Common myeloid progenitor, CD34-positive (primary cell): ENCODE data around the gene ARHGEF28.
A peak's percentile ranks its signal among the peaks of the same experiment; 100 is the strongest.

Source experiments
- CTCF ChIA-PET: fragments of 350-600 bp; sonication (Branson Sonifier 250); formaldehyde crosslinking; loops from one replicate; lab custom pipeline; 2021; ENCODE audit warnings: antibody characterized with exemption; lab: Charles Lee
- POLR2A ChIA-PET: fragments of 350-600 bp; sonication (Branson Sonifier 250); formaldehyde crosslinking; loops from one replicate; lab custom pipeline; 2021; ENCODE audit warnings: antibody characterized with exemption; lab: Charles Lee
- DNase-seq, 3 donors: peaks; one replicate each; pipeline versions ENCODE4 v3.0.0 to v3.0.0-alpha.2; 2013
- H3K27ac ChIP-seq, 2 experiments: 1 replicate in 1 of 2; 2 replicates in 1 of 2; pipeline ENCODE4 v1.7.0; 2013; ENCODE audit warnings: inconsistent platforms in 2 of 2, low read length in 2 of 2, mild to moderate bottlenecking in 2 of 2, low read depth in 1 of 2, moderate library complexity in 1 of 2; ENCODE audit not compliant: severe bottlenecking in 2 of 2, insufficient read depth in 1 of 2, poor library complexity in 1 of 2
- H3K27me3 ChIP-seq, 5 experiments: replicated peaks in 2 of 5; 1 replicate in 3 of 5; 2 replicates in 2 of 5; pipeline versions ENCODE4 v1.6.1 to v1.7.0; 2013; ENCODE audit warnings: low read length in 4 of 5, mild to moderate bottlenecking in 2 of 5, moderate library complexity in 2 of 5, inconsistent platforms in 1 of 5; ENCODE audit not compliant: insufficient read depth in 5 of 5, control insufficient read depth in 4 of 5
- H3K36me3 ChIP-seq, 4 experiments: 1 replicate in 2 of 4; 2 replicates in 2 of 4; pipeline versions ENCODE4 v1.6.1 to v1.7.0; 2013; ENCODE audit warnings: low read length in 3 of 4, control low read depth in 1 of 4, mild to moderate bottlenecking in 1 of 4; ENCODE audit not compliant: control insufficient read depth in 4 of 4, insufficient read depth in 4 of 4
- H3K4me1 ChIP-seq, 4 experiments: 1 replicate in 3 of 4; 2 replicates in 1 of 4; pipeline versions ENCODE4 v1.6.1 to v1.7.1; 2013; ENCODE audit warnings: low read length in 3 of 4, mild to moderate bottlenecking in 3 of 4, control low read depth in 1 of 4, inconsistent platforms in 1 of 4, moderate library complexity in 1 of 4; ENCODE audit not compliant: control insufficient read depth in 4 of 4, insufficient read depth in 4 of 4; ENCODE audit errors: control extremely low read depth in 1 of 4
- H3K4me3 ChIP-seq, 7 experiments: 1 replicate in 4 of 7; 2 replicates in 3 of 7; pipeline versions ENCODE4 v1.5.1 to v1.7.0; 2013; ENCODE audit warnings: mild to moderate bottlenecking in 7 of 7, low read length in 6 of 7, moderate library complexity in 6 of 7, inconsistent platforms in 2 of 7, low read depth in 2 of 7, control low read depth in 1 of 7; ENCODE audit not compliant: insufficient read depth in 4 of 7, control insufficient read depth in 1 of 7; ENCODE audit errors: extremely low read depth in 1 of 7
- H3K9me3 ChIP-seq, 5 experiments: 1 replicate in 4 of 5; 2 replicates in 1 of 5; pipeline versions ENCODE4 v1.6.1 to v1.7.1; 2013; ENCODE audit warnings: low read length in 4 of 5, mild to moderate bottlenecking in 2 of 5, inconsistent platforms in 1 of 5, low read depth in 1 of 5, moderate library complexity in 1 of 5; ENCODE audit not compliant: control insufficient read depth in 4 of 5, insufficient read depth in 2 of 5; ENCODE audit errors: control extremely low read depth in 1 of 5
- WGBS: methylation state at CpG from one replicate; pipeline ENCODE4 v1.1.5; 2013; ENCODE audit not compliant: insufficient coverage; 5-methylcytosine and 5-hydroxymethylcytosine counted together

Gene ARHGEF28

DNA sequence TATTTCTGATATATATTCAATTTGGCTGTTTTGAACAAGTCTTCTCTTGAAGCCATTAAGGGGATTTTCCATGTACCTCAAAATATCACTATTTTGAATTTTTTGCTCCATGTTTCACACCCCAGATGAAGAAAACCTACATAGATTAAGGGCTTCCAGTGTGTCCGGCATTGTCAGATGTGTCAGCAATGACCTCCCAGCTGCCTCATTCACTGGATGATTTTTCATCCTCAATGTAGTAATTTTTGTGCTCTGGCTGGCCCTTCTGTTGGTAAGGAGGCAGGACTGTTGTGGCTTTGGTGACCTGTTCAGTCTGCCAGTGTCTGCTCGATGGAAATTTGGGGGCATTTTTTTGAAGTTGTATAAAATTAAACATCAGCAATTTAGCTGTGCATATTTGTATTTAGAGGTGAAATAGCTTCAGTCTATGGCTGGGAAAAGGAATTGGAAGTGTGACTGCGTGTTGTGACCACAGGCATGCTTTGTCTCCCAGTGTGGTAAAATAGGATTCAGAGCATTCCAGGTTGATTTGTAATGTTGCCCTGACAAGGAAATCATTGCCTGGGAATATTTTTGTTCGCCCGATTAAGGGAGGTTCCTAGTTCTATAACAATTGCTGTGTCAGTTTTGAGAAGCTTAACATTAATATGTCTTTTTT lies 312.4 kb downstream of the ARHGEF28 start:
- no peak for DNase-seq
- H3K36me3 ChIP-seq: no peaks in the 10 kb centered on the region
- POLR2A ChIA-PET: no interaction called here
- H3K4me1 ChIP-seq: no peaks in the 10 kb centered on the region
- no peak overlapping the region for H3K4me3 ChIP-seq
- CTCF ChIA-PET: interaction anchor here (0.8 kb wide), 1 partner anchor 54 kb away, joined by 4 read pairs; no protein-coding TSS in a partner anchor
- no peaks in the 10 kb centered on the region for H3K27me3 ChIP-seq
- H3K27ac ChIP-seq: no peak overlapping the region
- WGBS: 100% methylated on average over 2 of the region's 5 CpGs
- H3K9me3 ChIP-seq: peaks cover 0 to 2% (median 0%) of the 10 kb centered on the region in 5 experiments

DNA sequence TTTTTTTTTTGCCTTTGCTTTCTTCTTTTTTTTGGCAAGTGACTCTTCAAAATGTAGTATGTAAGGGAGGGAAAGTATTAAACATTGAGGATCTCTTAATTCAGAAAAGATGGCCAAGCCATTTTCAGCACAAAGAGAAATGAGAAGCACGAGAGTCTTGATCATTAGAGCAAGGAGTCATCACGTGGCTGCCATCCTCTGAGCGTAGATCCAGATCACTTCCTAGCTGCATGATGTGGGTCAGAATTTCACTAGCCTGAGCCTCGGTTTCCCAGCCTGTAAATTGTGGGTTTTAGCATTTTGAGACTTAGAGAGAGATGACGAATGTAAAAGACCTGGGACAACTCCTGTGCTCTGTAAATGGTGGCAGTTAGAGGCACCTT lies 312.9 kb downstream of the ARHGEF28 start:
- POLR2A ChIA-PET: no interaction called here
- no peak for DNase-seq
- CTCF ChIA-PET: interaction anchor here (0.8 kb wide), 1 partner anchor 55 kb away, joined by 4 read pairs; no protein-coding TSS in a partner anchor
- H3K27ac ChIP-seq: no peak overlapping the region
- WGBS: 96% methylated on average over 5 of the region's 5 CpGs
- H3K36me3 ChIP-seq: no peaks in the 10 kb centered on the region
- no peaks in the 10 kb centered on the region for H3K27me3 ChIP-seq
- H3K4me1 ChIP-seq: no peaks in the 10 kb centered on the region
- no peak overlapping the region for H3K4me3 ChIP-seq
- peaks cover 0 to 2% (median 0%) of the 10 kb centered on the region in 5 experiments for H3K9me3 ChIP-seq

GRCh38 chr5:73939557-73939956 lies 313.6 kb downstream of the ARHGEF28 start:
- H3K27ac ChIP-seq: no peak overlapping the region
- CTCF ChIA-PET: no interaction called here
- no peaks in the 10 kb centered on the region for H3K36me3 ChIP-seq
- H3K4me3 ChIP-seq: no peak overlapping the region
- H3K4me1 ChIP-seq: no peaks in the 10 kb centered on the region
- H3K9me3 ChIP-seq: peaks cover 0 to 5% (median 2%) of the 10 kb centered on the region in 5 experiments
- POLR2A ChIA-PET: no interaction called here
- no peak for DNase-seq
- H3K27me3 ChIP-seq: no peaks in the 10 kb centered on the region
- WGBS: no CpG with 5 or more reads among the region's 3 CpGs

- Histone ChIP-seq H3K36me3 (no peaks in the 10 kb centered on the region), H3K4me3 (no peak overlapping the region), H3K27ac (no peak overlapping the region), H3K27me3 (no peaks in the 10 kb centered on the region), H3K4me1 (no peaks in the 10 kb centered on the region), H3K9me3 (peaks cover 0 to 9% (median 2%) of the 10 kb centered on the region in 5 experiments)
- CTCF ChIA-PET: interaction anchor here (1.0 kb wide), 1 partner anchor 47 kb away, joined by 3 read pairs; no protein-coding TSS in a partner anchor
- POLR2A ChIA-PET: no interaction called here
- peak in 1 of 3 donors; percentile 4 for DNase-seq
Observed at GRCh38 chr5:73940026-73940425, 314.0 kb downstream of the ARHGEF28 start.

GRCh38 chr5:73940801-73941200 lies 314.8 kb downstream of the ARHGEF28 start:
- Histone ChIP-seq H3K4me3 (no peak overlapping the region), H3K27ac (no peak overlapping the region), H3K36me3 (no peaks in the 10 kb centered on the region), H3K27me3 (no peaks in the 10 kb centered on the region), H3K9me3 (peaks cover 0 to 10% (median 2%) of the 10 kb centered on the region in 5 experiments), H3K4me1 (no peaks in the 10 kb centered on the region)
- CTCF ChIA-PET: interaction anchor here (1.0 kb wide), 1 partner anchor 46 kb away, joined by 3 read pairs; no protein-coding TSS in a partner anchor
- WGBS: no CpG with 5 or more reads among the region's 3 CpGs
- POLR2A ChIA-PET: no interaction called here
- no peak for DNase-seq

DNA sequence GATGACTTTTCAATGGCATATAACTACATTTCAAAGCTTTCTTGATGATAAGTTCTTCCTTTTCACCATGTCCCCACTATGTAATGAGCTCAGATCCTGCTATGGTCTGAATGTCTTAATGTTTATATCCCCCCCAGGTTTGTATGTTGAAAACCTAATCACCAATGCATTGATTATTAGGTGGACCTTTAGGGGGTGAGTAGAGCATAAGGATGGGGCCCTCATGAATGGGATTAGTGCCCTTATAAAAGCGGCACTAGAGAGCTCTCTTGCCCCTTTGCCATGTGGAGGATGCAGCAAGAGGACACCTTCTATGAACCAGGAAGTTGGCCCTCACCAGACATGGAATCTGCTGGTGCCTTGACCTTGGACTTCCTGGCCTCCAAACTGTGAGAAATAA lies 316.8 kb downstream of the ARHGEF28 start:
- Histone ChIP-seq H3K36me3 (no peaks in the 10 kb centered on the region), H3K27ac (no peak overlapping the region), H3K4me3 (no peak overlapping the region), H3K4me1 (no peaks in the 10 kb centered on the region), H3K9me3 (peaks cover 0 to 10% (median 2%) of the 10 kb centered on the region in 5 experiments), H3K27me3 (peaks cover 0 to 3% (median 0%) of the 10 kb centered on the region in 5 experiments)
- ChIA-PET CTCF (no interaction called here), POLR2A (no interaction called here)
- DNase-seq: no peak
- WGBS: 100% methylated on average over 1 of the region's 1 CpG

- no CpG with 5 or more reads among the region's 1 CpG for WGBS
- no peak for DNase-seq
- Histone ChIP-seq H3K4me3 (no peak overlapping the region), H3K27me3 (peaks cover 0 to 3% (median 0%) of the 10 kb centered on the region in 5 experiments), H3K4me1 (no peaks in the 10 kb centered on the region), H3K36me3 (no peaks in the 10 kb centered on the region), H3K9me3 (peaks cover 0 to 10% (median 2%) of the 10 kb centered on the region in 5 experiments), H3K27ac (no peak overlapping the region)
- ChIA-PET POLR2A (no interaction called here), CTCF (interaction anchor here (0.6 kb wide), 1 partner anchor 20 kb away, joined by 3 read pairs; no protein-coding TSS in a partner anchor)
Observed at GRCh38 chr5:73943397-73943796, 317.4 kb downstream of the ARHGEF28 start.
